Nephron progenitor cell (in vitro differentiated cells): Measurements from ENCODE around the gene RPRD1B.

Experiments used
- DNase-seq: peaks from one replicate; pipeline ENCODE4 v3.0.0; 2021
- H3K27ac Mint-ChIP-seq: 2 replicates; pipeline ENCODE4 v1.8.0; 2021; ENCODE audit warnings: mild to moderate bottlenecking, moderate library complexity, mixed read lengths
- H3K27me3 Mint-ChIP-seq: 2 replicates; pipeline ENCODE4 v1.8.0; 2021; ENCODE audit warnings: mild to moderate bottlenecking, low read depth, mixed read lengths; ENCODE audit not compliant: poor library complexity
- H3K36me3 Mint-ChIP-seq: 2 replicates; pipeline ENCODE4 v1.8.0; 2021; ENCODE audit warnings: low read depth, mixed read lengths
- H3K4me1 Mint-ChIP-seq: 2 replicates; pipeline ENCODE4 v1.8.0; 2021; ENCODE audit warnings: mixed read lengths
- H3K4me3 Mint-ChIP-seq: 2 replicates; pipeline ENCODE4 v1.8.0; 2021; ENCODE audit warnings: mild to moderate bottlenecking, moderate library complexity, mixed read lengths
- H3K9me3 Mint-ChIP-seq: 2 replicates; pipeline ENCODE4 v1.8.0; 2021; ENCODE audit warnings: mild to moderate bottlenecking, moderate library complexity, mixed read lengths
- TF ChIP-seq, protein P1 (sequence below): fragments of 200-600 bp; sonication (generic); IDR thresholded peaks from 2 replicates; pipeline ENCODE4 v1.5.0; 2021; ENCODE audit warnings: antibody characterized with exemption

RPRD1B gene

GRCh38 chr20:38092260-38092857 is 58.8 kb downstream of the RPRD1B start:
- Mint-ChIP-seq H3K4me1 (peaks cover 37% of the 10 kb centered on the region), H3K36me3 (peaks cover 25% of the 10 kb centered on the region), H3K27ac (peak overlapping the region; percentile 16), H3K4me3 (no peak overlapping the region), H3K9me3 (no peaks in the 10 kb centered on the region), H3K27me3 (no peaks in the 10 kb centered on the region)
- DNase-seq: no peak
- TF ChIP-seq, protein P1, sequence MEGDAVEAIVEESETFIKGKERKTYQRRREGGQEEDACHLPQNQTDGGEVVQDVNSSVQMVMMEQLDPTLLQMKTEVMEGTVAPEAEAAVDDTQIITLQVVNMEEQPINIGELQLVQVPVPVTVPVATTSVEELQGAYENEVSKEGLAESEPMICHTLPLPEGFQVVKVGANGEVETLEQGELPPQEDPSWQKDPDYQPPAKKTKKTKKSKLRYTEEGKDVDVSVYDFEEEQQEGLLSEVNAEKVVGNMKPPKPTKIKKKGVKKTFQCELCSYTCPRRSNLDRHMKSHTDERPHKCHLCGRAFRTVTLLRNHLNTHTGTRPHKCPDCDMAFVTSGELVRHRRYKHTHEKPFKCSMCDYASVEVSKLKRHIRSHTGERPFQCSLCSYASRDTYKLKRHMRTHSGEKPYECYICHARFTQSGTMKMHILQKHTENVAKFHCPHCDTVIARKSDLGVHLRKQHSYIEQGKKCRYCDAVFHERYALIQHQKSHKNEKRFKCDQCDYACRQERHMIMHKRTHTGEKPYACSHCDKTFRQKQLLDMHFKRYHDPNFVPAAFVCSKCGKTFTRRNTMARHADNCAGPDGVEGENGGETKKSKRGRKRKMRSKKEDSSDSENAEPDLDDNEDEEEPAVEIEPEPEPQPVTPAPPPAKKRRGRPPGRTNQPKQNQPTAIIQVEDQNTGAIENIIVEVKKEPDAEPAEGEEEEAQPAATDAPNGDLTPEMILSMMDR: no peak

- H3K36me3 Mint-ChIP-seq: peaks cover 20% of the 10 kb centered on the region
- TF ChIP-seq, protein P1: no peak
- H3K4me1 Mint-ChIP-seq: peaks cover 37% of the 10 kb centered on the region
- no peak for DNase-seq
- H3K27ac Mint-ChIP-seq: no peak overlapping the region
- H3K9me3 Mint-ChIP-seq: no peaks in the 10 kb centered on the region
- no peaks in the 10 kb centered on the region for H3K27me3 Mint-ChIP-seq
- no peak overlapping the region for H3K4me3 Mint-ChIP-seq
These were observed 59.4 kb downstream of the RPRD1B start for GRCh38 chr20:38092915-38093314.

DNA sequence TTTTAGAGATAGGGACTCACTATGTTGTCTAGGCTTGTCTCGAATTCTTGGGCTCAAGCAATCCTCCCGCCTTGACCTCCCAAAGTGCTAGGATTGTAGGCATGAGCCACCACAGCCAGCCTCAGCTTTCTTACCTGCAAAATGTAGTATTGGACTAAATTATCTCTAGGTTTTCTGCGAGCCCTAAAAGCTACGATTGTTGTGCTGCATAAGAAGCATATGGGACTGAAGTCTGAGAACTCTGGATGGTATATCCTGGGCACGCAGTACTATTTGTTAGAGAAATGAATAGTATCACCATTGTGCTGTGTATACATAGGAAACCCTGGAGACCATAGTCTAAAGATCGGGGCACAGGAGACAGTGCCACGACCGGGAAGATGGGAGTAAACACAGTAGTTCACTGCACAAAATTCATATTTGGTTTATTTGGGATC is 60.1 kb downstream of the RPRD1B start:
- no peak overlapping the region for H3K27ac Mint-ChIP-seq
- H3K36me3 Mint-ChIP-seq: peaks cover 12% of the 10 kb centered on the region
- no peak overlapping the region for H3K4me3 Mint-ChIP-seq
- H3K27me3 Mint-ChIP-seq: no peaks in the 10 kb centered on the region
- TF ChIP-seq, protein P1: no peak
- H3K4me1 Mint-ChIP-seq: peaks cover 37% of the 10 kb centered on the region
- DNase-seq: no peak
- no peaks in the 10 kb centered on the region for H3K9me3 Mint-ChIP-seq

DNA sequence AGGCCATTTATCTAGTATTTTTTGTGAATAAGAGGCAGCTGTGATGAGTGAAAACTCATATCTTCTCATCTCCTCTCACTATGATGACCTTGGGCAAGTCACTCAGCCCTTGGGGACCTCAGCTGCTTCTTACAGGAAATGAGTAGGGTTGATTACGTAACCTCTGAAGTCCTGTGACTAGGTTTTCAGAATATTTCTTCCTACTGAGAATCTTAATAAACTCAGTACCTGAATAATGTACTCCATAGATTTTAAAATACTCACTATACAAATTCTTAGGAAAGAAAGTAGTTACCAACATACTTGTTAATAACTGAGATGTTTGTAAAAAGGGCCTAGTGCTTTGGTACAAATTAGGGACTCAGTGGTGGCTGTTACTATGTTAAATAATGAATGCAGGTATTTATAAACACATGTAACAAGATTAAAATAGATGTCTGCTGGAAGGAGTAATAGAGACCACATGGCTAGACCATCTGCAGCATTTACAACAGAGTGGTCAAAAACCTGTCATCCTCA is 60.9 kb downstream of the RPRD1B start:
- peak overlapping the region; percentile 53 for H3K27ac Mint-ChIP-seq
- peaks cover 8% of the 10 kb centered on the region for H3K36me3 Mint-ChIP-seq
- H3K4me3 Mint-ChIP-seq: no peak overlapping the region
- no peaks in the 10 kb centered on the region for H3K27me3 Mint-ChIP-seq
- H3K4me1 Mint-ChIP-seq: peaks cover 37% of the 10 kb centered on the region
- DNase-seq: no peak
- TF ChIP-seq, protein P1: no peak
- H3K9me3 Mint-ChIP-seq: peaks cover under 1% of the 10 kb centered on the region

DNA sequence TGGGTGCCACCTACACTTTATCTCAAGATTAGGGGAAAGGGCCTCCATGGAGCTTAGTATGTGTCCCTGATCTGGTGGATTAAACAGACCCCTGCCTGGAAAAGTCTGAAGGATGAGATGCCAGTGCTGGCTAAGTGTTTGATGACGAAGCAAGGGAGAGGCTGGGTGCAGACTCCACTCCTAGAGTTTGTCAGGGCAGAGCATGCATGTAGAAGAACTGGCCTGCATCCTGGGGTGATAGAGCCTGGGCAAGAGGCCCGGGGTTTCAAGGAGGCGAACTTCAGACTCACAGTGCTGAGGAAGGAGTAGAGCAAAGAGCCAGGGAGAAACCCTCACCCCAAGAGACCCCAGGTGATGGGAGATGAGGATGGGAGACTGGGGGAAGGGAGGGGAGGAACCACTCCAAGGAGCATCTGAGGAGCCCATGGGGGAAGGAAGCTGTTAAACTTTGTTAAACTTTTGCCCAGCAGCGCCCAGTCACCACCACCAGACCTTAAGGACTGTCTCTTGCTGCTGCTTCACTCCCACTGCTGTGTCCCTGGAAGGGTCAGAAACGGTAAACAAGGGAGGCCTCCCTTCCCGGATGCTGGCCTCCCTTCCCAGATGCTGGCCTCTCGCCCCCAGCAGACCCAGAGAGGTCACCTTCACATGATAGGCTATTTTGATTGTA is 61.6 kb downstream of the RPRD1B start:
- Mint-ChIP-seq H3K4me1 (peaks cover 37% of the 10 kb centered on the region), H3K27me3 (no peaks in the 10 kb centered on the region), H3K36me3 (peaks cover 2% of the 10 kb centered on the region), H3K9me3 (peaks cover 8% of the 10 kb centered on the region), H3K4me3 (no peak overlapping the region), H3K27ac (peak overlapping the region; percentile 84)
- DNase-seq: no peak
- TF ChIP-seq, protein P1: no peak
